Activated B cell treated with CpG ODN at 0.5 μM for 24 hours (primary cell): ENCODE measurements around the gene TMEM151A. TPM values are rescaled to one million over a fixed set of nuclear protein-coding genes. Genes with fewer than 3 reads are reported as not detected.

ENCODE experiments used
- ATAC-seq: fragments of 200-7000 bp; cut with Tn5 transposase; one replicate; pipeline ENCODE4 v1.10.0; 2021; ENCODE audit warnings: low read depth, mild to moderate bottlenecking, moderate library complexity
- CTCF ChIA-PET: fragments of 350-600 bp; sonication (Branson Sonifier 250); formaldehyde crosslinking; loops from one replicate; lab custom pipeline; 2021; ENCODE audit warnings: antibody characterized with exemption; lab: Charles Lee
- POLR2A ChIA-PET: fragments of 350-600 bp; sonication (Branson Sonifier 250); formaldehyde crosslinking; loops from one replicate; lab custom pipeline; 2021; ENCODE audit warnings: antibody characterized with exemption; lab: Charles Lee
- DNase-seq: peaks from one replicate; pipeline ENCODE4 v3.0.0; 2022
- H3K27ac Mint-ChIP-seq: one replicate; pipeline ENCODE4 v1.8.0; 2020; ENCODE audit warnings: mixed read lengths
- H3K27me3 Mint-ChIP-seq: one replicate; pipeline ENCODE4 v1.8.0; 2021; ENCODE audit warnings: mixed read lengths
- H3K36me3 Mint-ChIP-seq: one replicate; pipeline ENCODE4 v1.8.0; 2021; ENCODE audit warnings: low read depth, mixed read lengths
- H3K4me1 Mint-ChIP-seq: one replicate; pipeline ENCODE4 v1.8.0; 2021; ENCODE audit warnings: mixed read lengths
- H3K4me3 Mint-ChIP-seq: one replicate; pipeline ENCODE4 v1.8.0; 2020; ENCODE audit warnings: mild to moderate bottlenecking, mixed read lengths
- H3K9me3 Mint-ChIP-seq: one replicate; pipeline ENCODE4 v1.8.0; 2020; ENCODE audit warnings: mixed read lengths
- CTCF ChIP-seq: fragments of 200-600 bp; IDR thresholded peaks from one replicate; pipeline ENCODE4 v1.8.0; 2022; ENCODE audit warnings: antibody characterized with exemption, mild to moderate bottlenecking
- intact Hi-C: fragments of 100-400 bp; cut with micrococcal nuclease; formaldehyde crosslinking; loops from one replicate; pipeline ENCODE4 v1.15.1; 2024
- total RNA-seq: library from RNA; stranded (reverse); gene quantifications from 2 replicates; pipeline ENCODE4 v1.2.3, GENCODE V29; 2022

Gene TMEM151A
- total RNA-seq, 1 donor from 2014 or later: not detected

GRCh38 chr11:66327171-66328030 is 35.7 kb downstream of the TMEM151A start:
- TF ChIP-seq CTCF: no peak
- CTCF ChIA-PET: interaction anchor here (2.7 kb wide), 1 partner anchor 16 kb away, joined by 12 read pairs; no protein-coding TSS in a partner anchor
- H3K4me1 Mint-ChIP-seq: peaks cover 22% of the 10 kb centered on the region
- POLR2A ChIA-PET: interaction anchor here (1.3 to 1.4 kb wide), 2 partner anchors 9 to 15 kb away, joined by 6 to 10 read pairs; no protein-coding TSS in a partner anchor
- H3K9me3 Mint-ChIP-seq: no peaks in the 10 kb centered on the region
- no peaks in the 10 kb centered on the region for H3K36me3 Mint-ChIP-seq
- intact Hi-C loops: loop anchor here (1.0 to 2.0 kb wide), 5 partner anchors 15 to 105 kb away; partner anchors contain the start of genes BRMS1 and YIF1A
- H3K4me3 Mint-ChIP-seq: no peak overlapping the region
- ATAC-seq (no peak), DNase-seq (no peak)
- no peaks in the 10 kb centered on the region for H3K27me3 Mint-ChIP-seq
- H3K27ac Mint-ChIP-seq: no peak overlapping the region

GRCh38 chr11:66328031-66328301 is 36.3 kb downstream of the TMEM151A start:
- Mint-ChIP-seq H3K4me3 (no peak overlapping the region), H3K27me3 (no peaks in the 10 kb centered on the region), H3K9me3 (no peaks in the 10 kb centered on the region), H3K27ac (no peak overlapping the region), H3K36me3 (no peaks in the 10 kb centered on the region), H3K4me1 (peaks cover 22% of the 10 kb centered on the region)
- DNase-seq: no peak
- ChIA-PET CTCF (no interaction called here), POLR2A (no interaction called here)
- no peak for TF ChIP-seq CTCF
- no peak for ATAC-seq
- intact Hi-C loops: loop anchor here (1.0 to 2.0 kb wide), 5 partner anchors 16 to 106 kb away; partner anchors contain the start of genes BRMS1 and YIF1A

- intact Hi-C loops: loop anchor here (1.0 to 2.0 kb wide), 5 partner anchors 16 to 106 kb away; partner anchors contain the start of genes BRMS1 and YIF1A
- peaks cover 22% of the 10 kb centered on the region for H3K4me1 Mint-ChIP-seq
- no peak overlapping the region for H3K27ac Mint-ChIP-seq
- no peaks in the 10 kb centered on the region for H3K27me3 Mint-ChIP-seq
- H3K4me3 Mint-ChIP-seq: peak overlapping the region; percentile 46
- no peaks in the 10 kb centered on the region for H3K36me3 Mint-ChIP-seq
- peak; percentile 99 for ATAC-seq
- peak; percentile 63 for TF ChIP-seq CTCF
- ChIA-PET CTCF (interaction anchor here (0.7 to 6.2 kb wide), 2 partner anchors 17 to 1103 kb away, joined by 3 to 67 read pairs; no protein-coding TSS in a partner anchor), POLR2A (interaction anchor here (1.0 to 1.2 kb wide), 3 partner anchors 16 to 72 kb away, joined by 4 to 6 read pairs (median 6); no protein-coding TSS in a partner anchor)
- H3K9me3 Mint-ChIP-seq: no peaks in the 10 kb centered on the region
- DNase-seq: peak; percentile 79
Observed at GRCh38 chr11:66328302-66329144, 36.8 kb downstream of the TMEM151A start.

GRCh38 chr11:66329165-66329673 is 37.5 kb downstream of the TMEM151A start:
- peaks cover 22% of the 10 kb centered on the region for H3K4me1 Mint-ChIP-seq
- no peaks in the 10 kb centered on the region for H3K9me3 Mint-ChIP-seq
- no peaks in the 10 kb centered on the region for H3K27me3 Mint-ChIP-seq
- H3K36me3 Mint-ChIP-seq: no peaks in the 10 kb centered on the region
- DNase-seq (no peak), ATAC-seq (no peak)
- H3K27ac Mint-ChIP-seq: no peak overlapping the region
- no peak for TF ChIP-seq CTCF
- intact Hi-C loops: loop anchor here (2.0 kb wide), 2 partner anchors 16 to 40 kb away; partner anchors contain the start of genes BRMS1 and YIF1A
- POLR2A ChIA-PET: interaction anchor here (1.0 to 1.5 kb wide), 4 partner anchors 17 to 73 kb away, joined by 4 to 6 read pairs (median 5); no protein-coding TSS in a partner anchor
- no peak overlapping the region for H3K4me3 Mint-ChIP-seq
- CTCF ChIA-PET: interaction anchor here (0.7 to 6.2 kb wide), 2 partner anchors 18 to 1104 kb away, joined by 3 to 67 read pairs; no protein-coding TSS in a partner anchor
